GM18505 (cell line): ENCODE results near the gene STK10.
"Not testable (repeated sequence)": the region's sequence is repeated elsewhere in the genome, so short reads cannot be mapped to it uniquely, and the experiment has no call there.

Experiments
- ATAC-seq: cut with Tn5 transposase; IDR thresholded peaks from one replicate; pipeline ENCODE4 v1.9.1; 2021; ENCODE audit not compliant: unreplicated experiment
- POLR2A ChIP-seq: IDR thresholded peaks from 4 replicates; pipeline ENCODE4 v1.6.1; 2011; ENCODE audit warnings: borderline replicate concordance; ENCODE audit not compliant: insufficient read depth, insufficient read length; ENCODE audit errors: extremely low read depth

The STK10 gene

GRCh38 chr5:172167895-172168294 is 20.1 kb downstream of the STK10 start:
- no peak for TF ChIP-seq POLR2A
- ATAC-seq: no peak

DNA sequence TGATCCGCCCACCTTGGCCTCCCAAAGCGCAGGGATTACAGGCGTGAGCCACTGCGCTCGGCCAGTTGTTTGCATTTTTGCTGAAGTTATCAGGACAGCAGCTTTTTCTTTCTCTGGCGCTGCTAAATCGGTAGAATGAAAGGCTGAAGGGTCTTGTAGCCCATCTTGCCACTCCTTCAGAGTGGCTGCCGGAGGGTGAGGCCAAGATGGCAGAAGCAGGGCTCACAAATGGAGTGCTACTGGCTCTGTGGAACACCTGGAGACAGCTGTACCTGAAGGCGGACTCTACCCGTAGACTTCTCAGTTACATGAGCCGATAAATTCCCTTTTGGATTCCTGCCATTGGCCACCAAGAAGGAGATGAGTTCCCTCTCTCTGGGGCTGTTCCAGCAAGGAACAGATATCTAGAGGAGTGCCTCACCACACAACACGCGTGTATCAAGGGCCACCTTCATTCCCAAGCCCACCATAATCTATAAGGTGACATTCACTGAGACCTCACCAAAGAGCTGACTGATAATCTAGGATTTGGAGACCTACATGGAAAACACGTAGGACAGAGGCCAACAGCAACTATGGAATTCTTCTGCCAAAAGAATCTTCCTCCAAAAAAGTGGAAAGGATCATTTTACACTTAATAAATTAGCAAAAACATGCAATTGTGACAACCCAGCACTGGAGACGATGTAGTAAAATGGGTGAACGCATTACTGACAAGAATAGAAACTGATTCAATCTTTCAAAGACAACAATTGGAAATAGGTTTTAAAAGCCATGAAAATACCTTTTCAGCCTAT is 21.8 kb downstream of the STK10 start:
- ATAC-seq: no peak
- no peak for TF ChIP-seq POLR2A

DNA sequence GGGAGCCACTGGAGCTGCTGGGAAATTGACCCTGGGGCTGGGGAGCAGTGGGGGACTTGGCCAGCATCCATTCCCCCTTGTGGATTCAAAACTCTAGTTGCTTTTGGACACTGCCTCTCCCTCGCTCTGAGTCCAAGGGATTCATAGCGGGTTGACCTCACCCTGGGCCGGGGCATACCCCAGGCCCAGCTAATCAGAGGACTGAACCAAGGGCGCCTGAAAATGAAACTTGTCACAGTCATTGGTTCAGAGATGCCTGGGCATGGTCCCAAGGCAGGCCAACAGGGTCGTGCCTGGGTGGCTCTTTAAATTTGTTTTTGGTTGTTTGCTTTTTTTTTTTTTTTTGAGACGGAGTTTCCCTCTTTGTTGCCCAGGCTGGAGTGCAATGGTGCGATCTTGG is 22.6 kb downstream of the STK10 start:
- ATAC-seq: peak; percentile 58
- no peak for TF ChIP-seq POLR2A

GRCh38 chr5:172164769-172165212 is 23.2 kb downstream of the STK10 start:
- ATAC-seq: no peak
- no peak for TF ChIP-seq POLR2A

- ATAC-seq: no peak
- no peak for TF ChIP-seq POLR2A
These were observed 24.7 kb downstream of the STK10 start for GRCh38 chr5:172163346-172163745.

- ATAC-seq: no peak
- no peak for TF ChIP-seq POLR2A
These were observed 25.1 kb downstream of the STK10 start for GRCh38 chr5:172162987-172163343.

- no peak for ATAC-seq
- no peak for TF ChIP-seq POLR2A
These were observed 25.6 kb downstream of the STK10 start for GRCh38 chr5:172162323-172162986.

- no peak for TF ChIP-seq POLR2A
- no peak for ATAC-seq
These were observed 27.5 kb downstream of the STK10 start for GRCh38 chr5:172160506-172160905.

DNA sequence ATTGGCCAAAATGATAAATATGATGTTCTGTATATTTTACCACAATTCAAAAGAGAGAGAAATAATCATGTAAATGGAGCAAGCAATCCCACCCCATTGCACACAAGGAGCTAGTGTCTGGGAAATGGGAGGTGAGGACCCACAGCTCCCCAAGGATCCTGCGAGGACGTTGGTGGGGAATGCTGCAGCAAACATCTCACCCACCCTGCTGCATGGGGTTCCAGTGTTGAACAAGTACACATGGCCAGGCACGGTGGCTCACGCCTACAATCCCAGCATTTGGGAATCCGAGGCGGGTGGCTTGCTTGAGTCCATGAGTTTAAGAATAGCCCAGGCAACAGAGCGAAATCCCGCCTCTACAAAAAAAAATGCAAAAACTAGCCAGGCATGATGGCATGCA is 29.0 kb downstream of the STK10 start:
- no peak for TF ChIP-seq POLR2A
- no peak for ATAC-seq

DNA sequence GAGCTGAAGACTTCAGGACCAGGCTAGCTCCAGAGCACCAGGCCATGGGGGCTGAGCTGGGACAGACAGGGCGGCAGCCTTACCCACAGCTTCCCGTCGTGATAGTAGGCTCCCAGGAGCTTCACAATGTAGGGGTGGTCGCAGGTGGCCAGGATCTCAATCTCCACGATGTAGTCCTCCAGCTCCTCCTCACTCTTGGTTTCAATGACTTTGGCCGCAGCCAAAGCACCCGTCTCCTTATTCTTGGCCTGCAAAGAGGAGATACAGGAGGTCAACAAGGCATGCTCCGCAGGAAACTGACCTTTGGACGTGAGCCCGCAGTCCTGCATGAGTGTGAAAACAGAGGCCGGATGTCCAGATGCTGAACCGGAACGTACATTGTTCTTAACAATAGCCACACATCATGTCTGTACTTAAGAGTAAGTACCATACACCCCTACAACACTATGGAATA is 31.5 kb downstream of the STK10 start:
- TF ChIP-seq POLR2A: no peak
- no peak for ATAC-seq

GRCh38 chr5:172155101-172155500 is 32.9 kb downstream of the STK10 start:
- not testable (repeated sequence) for ATAC-seq

DNA sequence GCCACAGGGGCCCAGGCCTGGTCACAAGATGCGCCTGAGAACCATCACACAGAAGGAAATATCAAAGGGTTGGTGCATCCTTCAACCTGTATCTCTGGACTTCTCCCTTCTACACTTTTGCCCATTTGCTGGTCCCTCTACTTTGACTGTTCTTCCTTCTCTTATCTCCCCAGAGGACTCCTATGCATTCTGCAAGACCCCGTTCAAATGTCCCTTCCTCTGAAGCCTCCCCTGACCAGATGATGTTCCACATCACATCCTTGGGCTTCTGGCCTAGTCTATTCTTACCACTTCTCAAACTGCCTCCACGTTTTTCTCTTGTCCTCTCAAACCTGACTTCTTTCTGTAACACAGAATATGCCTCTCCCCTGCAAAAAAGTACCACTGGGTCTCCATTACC is 34.3 kb downstream of the STK10 start:
- no peak for TF ChIP-seq POLR2A

DNA sequence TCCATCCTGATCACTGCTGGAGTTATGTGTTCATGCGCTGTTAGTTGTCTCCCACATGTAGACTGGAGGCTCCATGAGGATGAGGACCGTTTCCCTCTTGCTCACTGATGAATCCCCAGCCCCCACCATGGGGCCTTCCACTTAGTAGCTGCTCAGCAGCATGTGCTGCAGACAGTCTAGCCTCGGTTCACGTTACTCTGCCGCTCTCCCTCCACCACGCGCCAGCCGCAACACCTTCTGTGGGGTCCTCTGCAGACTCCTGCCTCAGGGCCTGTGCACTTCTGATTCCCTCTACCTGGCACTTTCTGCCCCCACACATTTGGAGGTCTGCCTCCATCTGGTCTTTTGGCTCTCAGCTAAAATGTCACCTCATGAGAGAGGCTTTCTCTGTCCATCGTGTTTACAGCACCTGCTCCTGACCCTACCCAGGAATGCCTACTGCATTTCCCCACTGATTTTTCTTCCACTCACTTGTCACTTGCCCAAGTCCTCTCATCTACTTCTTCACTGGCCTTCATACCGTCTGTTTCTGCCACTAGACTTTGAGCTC is 36.3 kb downstream of the STK10 start:
- no peak for TF ChIP-seq POLR2A
- ATAC-seq: no peak

More for the DNA sequence above, 34.3 kb downstream of the STK10 start:
- no peak for ATAC-seq
